ENCODE measurements around the gene SHLD1.
"Not testable (repeated sequence)": the region's sequence is repeated elsewhere in the genome, so short reads cannot be mapped to it uniquely, and the experiment has no call there.

Gene SHLD1

DNA sequence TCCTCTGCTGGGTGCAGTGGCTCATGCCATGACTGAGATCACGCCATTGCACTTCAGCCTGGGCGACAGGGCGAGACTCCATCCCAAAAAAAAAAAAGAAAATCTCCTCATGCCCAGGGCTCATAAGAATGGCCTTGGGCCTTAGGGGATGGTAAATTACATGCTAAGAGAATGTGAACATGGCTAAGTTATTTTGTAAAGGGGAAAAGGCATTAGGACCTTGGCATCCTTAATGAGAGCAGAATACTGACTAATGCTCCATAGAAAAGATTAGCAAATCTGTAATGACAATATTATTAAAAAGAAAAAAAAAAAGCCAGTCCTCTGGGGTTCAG lies 12.6 kb upstream of the SHLD1 start:
- no peak for DNase-seq

DNA sequence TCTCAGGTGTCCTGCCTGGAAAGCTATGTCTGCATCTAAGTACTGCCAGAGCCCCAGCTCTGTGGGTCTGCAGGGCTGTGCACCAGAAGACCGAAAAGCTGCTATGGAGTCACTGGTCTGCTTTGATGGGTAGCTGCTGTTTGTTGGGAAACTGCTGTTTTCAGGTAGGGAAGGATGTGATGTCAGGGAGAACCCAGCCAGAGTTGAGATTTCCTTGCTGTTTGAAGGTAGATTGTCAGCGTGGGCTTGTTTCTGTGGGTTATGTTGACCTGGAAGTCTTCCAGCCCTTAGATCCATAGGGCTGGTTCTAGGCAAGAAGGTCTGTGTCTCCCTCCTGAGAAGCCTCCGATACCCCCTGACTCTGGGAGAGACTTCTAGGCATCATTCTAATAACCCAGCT lies 12.2 kb upstream of the SHLD1 start:
- DNase-seq = no peak

DNA sequence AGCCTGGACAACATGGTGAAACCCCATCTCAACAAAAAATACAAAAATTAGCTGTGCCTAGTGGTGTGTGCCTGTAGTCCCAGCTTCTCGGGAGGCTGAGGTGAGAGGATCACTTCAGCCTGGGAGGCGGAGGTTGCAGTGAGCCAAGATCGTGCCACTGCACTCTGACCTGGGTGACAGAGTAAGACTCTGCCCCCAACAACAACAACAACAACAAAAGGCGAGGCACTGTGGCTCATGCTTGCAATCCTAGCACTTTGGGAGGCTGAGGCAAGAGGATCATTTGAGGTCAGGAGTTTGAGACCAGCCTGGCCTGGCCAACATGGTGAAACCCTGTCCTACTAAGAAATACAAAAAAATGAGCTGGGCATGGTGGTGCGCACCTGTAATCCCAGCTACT lies 9.6 kb upstream of the SHLD1 start:
- not testable (repeated sequence) for DNase-seq

DNA sequence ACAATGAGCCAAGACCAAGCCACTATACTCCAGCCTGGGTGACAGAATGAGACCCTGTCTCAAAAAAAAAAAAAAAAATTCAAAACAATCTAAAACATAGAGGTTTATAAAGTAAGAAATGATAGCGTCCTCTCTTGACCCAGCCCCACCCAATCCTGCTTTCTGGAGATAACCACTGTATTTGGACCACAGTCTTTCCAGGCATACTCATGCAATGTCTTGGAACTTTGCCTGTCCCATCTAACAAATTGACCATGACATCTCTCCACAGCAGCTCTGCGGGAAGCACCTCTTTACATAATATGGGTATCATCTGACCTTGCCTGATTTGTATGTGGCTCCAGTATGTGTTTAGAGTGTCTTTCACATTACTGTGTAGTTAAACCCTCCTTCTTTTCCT lies 9.1 kb upstream of the SHLD1 start:
- peak; percentile 60 for DNase-seq

DNA sequence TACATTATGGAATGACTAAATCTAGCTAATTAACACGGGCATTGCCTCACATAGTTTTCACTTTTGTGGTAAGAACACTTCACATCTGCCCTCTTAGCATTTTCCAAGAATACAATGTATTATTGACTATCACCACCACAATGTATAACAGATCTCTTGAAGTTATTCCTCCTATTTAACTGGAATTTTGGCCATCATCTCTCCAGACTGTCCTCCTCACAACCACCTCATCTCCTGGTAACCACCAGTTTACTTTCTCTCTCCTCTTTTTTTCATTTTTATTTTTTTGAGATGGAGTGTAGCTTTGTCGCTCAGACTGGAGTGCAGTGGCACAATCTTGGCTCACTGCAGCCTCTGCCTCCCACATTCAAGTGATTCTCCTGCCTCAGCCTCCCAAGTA lies 8.2 kb upstream of the SHLD1 start:
- DNase-seq = no peak

DNA sequence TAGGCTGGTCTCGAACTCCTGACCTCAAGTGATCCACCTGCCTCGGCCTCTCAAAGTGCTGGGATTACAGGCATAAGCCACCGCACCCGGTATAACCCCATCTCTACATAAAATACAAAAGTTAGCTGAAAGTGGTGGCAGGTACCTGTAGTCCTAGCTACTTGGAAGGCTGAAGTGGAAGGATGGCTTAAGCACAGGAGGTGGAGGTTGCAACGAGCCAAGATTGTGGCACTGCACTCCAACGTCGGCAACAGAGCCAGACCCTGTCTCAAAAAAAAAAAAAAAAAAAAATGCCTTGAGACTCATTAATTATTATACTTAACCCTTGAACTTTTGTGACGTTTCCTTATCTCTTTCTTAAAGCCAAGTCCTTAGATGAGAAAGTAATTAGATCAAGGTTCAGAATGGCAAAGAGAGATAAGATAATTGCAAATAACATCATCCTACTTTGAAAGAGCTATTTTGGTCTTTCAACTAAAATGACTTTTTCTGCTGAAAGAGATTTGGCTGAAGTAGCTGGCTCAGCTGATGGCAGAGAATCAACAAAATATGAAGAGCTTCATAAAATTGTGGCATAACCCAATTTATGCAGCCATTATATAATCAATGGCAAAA lies 4.7 kb upstream of the SHLD1 start:
- DNase-seq = no peak

DNA sequence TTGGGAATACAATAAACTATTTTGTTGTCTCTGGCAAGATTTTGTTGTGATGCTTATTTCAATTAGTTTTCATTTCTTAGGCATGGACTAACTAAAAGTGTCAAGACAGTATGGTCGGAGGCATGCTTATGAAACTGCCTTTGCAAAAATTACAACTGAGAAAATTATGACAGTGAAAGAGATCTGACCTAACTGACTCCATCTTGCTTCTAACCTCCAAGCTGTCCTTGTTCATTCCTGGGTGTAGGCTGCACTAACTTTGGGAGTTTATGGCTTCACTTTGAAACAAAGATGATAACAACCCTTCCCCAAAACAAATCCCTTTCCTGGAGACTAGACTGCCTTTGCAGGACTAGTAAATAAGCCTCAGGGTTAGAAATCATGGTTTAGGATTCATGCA lies 4.1 kb upstream of the SHLD1 start:
- DNase-seq = no peak

DNA sequence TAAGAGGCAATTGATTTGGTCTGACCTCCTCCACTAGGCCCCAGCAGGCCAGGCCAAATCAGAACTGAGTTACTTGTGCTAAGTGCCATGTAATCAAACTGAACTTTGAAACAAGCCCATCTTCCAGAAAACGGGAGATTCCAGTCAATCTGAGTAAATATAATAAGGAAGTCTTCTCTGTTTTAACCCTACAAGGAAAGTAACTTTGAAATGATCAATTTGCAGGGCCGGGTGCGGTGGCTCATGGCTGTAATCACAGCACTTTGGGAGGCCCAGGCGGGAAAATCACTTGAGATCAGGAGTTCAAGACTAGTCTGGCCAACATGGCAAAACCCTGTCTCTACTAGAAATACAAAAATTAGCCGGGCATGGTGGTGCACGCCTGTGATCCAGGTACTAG lies 2.0 kb upstream of the SHLD1 start:
- DNase-seq = no peak

DNA sequence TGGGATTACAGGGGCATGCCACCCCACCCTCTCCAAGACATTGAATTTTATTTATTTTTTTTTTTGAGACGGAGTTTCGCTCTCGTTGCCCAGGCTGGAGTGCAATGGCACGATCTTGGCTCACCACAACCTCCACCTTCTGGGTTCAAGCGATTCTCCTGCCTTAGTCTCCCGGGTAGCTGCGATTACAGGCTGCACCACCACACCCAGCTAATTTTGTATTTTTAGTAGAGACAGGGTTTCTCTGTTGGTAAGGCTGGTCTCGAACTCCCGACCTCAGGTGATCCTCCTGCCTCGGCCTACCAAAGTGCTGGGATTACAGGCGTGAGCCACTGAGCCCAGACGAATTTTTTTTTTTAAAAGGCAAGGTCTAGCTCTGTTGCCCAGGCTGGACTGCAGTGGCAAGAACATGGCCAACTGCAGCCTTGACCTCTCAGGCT lies 669 bp upstream of the SHLD1 start:
- not testable (repeated sequence) for DNase-seq

DNA sequence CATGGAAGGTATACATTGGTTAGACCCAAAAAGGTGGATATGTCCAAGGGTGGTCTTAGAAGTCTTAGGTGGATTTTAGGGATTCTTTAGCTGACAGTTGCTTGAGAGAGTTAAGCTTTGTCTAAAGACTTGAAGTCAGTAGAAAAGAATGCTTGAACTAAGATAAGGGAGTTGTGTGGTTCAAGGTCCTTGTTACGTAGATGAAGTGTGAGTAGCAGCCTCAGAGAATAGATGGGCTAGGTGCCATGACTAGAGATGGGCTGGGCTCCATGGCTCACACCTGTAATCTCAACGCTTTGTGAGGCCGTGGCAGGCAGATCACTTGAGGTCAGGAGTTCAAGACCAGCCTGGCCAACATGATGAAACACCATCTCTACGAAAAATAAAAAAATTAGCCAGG lies 1.7 kb downstream of the SHLD1 start:
- DNase-seq = no peak

DNA sequence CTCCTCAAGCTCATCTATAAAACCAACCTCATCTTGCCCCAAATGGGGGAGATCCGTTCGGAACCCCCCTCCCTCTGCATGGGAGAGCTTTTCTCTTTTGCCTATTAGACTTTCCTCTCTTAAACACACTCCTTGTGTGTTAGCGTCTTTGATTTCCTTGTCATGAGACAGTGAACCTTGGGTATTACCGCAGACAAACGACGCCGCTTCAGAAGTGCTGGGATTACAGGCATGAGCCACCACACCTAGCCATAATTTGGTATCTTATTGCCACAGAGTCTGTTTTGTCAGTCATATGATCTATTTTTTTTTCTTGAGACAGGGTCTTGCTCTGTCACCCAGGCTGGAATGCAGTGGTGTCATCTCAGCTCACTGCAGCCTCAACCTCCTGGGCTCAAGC lies 3.6 kb downstream of the SHLD1 start:
- DNase-seq = no peak

DNA sequence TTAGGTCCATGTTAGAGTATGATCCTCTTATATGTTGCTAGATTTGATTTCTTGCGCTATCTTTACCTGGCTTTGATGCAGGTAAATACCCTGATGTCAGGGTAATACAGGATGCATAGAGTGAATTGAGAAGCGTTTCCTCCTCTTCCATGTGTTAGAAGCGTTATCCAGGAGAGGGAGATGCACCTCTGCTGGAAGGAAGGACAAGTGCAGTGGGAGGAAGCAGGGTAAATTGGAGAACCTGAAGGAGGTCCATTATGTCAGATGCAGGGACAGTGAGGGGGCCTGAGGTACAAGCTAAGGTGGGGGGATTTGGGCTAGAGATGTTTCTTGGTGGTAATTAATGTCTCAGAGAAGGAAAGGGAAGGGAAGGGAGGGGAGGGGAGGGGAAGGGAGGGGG lies 7.7 kb downstream of the SHLD1 start:
- DNase-seq = peak; percentile 19

DNA sequence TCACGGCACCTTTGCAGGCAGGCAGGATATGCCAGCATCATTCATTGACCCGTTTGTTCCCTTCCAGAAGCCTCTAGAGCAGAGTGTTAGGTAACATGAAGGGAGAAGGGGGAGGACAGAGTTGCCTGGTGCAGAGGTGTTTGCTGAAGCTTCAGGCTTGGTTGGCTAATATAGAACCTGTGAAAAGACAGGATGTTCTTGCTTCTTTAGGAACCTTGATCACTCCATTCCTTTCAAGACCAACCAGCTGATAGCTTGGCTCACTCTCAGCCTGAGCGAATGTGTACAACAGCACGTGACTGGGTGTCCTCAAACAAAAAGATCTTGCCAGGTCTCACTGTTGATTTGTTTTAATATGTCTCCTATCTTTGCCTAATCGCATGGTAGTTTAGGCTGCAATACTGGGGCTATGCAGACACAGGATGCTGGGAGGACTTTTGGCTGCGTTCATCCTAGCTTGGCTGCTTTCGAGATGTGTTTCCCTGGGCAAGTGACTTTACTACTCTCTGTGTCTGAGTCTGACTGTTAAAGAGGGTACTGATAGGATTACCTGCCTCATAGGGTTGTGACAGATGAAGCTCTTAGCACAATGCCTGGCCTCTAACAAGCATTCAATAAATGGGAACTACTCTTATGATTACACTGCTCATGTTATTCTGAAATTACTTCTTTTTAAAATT lies 16.0 kb downstream of the SHLD1 start:
- peak; percentile 15 for DNase-seq

DNA sequence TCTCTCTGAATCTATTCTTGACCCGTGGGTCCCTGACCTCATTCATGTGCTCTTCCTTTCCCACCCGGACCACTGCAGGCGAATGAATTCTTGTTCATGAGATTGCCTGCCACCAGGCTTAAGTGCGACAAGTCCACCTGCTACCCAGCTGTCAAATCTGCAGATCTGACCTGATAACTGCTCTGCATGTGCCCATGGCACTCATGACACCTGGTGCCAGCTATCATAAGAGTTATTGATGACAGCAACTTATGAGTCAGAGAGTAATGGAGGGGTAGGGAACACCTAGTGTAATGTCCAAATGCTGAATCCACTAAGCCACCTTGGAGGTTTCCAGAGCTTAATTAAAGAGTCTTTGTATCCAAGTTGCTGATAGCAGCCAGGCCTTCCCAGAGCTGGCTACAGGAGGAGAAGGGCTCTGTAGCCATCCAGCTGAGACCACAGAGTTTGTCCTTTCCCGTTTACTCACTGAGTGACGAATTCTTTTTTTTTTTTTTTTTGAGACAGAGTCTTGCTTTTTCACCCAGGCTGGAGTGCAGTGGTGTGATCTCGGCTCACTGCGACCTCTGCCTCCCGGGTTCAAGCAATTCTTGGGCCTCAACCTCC lies 17.4 kb downstream of the SHLD1 start:
- DNase-seq = peak; percentile 58

DNA sequence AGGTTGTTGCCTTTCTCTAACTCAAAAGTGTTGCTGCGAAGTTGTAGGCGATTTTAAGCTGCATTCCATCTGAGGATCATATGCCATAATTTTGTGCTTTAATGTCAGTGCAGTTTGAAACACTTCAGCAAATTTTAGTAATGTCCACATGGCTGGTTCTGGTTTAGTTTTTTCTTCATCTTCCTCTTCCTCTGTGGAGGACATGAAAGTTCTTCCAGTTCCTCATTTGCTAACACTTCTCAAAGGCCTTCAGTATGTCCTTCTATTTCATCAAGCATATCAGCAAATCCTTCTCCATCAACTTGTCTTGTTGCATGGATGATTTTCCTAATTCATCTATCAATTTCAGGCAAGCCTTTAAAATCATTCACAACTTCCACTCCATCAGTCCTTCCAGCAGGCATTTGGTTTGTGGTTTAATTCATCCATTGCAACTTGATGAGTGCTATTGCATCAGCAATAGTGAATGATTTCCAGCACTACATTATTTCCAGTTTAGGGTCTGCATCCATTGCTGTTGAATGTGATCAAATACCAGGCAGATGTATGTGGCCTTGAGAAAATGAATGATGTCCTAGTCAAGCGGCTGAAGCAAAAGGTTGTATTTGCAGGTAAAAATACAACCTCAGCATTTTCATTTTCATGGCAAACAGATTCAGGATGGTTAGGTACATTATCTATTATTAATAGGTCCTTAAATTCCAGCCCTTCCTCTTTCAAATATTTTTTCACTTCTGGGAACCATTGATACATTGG lies 20.2 kb downstream of the SHLD1 start:
- peak; percentile 7 for DNase-seq

DNA sequence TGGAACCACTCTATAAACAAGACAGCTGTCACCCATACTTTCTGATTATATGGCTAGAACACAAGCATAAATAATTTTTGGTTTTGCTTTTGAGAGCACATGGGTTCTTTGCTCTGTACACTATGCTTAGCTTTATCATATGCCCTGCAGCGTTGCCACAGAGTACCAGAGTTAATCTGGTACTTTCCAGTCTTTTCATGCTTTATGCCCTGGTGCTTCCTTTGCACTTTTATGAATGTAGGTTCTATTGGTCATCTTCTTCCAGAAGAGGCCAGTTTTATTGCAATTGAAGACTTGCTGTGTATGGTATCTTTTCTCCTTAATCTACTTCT lies 20.8 kb downstream of the SHLD1 start:
- DNase-seq = no peak

DNA sequence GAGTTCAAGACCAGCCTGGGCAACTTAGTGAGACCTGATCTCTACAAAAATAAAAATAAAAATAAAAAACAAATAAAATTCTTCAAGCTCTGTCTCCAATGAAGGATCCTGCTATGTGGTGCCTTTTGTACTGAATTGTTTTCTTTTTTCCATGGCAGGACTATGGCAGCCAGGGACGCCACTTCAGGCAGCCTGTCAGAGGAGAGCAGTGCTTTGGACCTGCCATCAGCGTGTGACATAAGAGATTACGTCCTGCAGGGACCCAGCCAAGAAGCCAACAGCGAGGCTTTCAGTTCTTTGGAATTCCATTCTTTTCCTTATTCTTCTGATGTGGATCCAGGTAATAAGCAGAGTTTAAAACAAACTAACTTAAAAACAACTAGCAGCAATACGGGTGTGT lies 22.5 kb downstream of the SHLD1 start:
- DNase-seq = no peak

DNA sequence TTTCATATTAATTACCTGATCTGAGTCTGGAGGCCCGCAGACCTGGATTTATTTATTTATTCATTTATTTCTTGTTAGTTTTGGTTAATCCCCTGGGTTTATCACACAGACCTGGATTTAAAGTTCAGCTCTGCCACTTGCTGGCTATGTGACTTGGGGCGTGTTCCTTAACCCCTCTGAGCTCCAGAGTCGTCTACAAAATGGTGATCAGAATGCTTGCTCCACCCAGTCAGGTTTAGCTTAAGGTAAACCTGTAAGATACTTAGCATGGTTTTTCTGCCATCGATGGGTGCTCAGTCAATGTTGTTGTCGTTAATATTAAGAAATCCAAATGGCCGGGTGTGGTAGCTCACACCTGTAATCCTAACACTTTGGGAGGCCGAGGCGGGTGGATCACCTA lies 23.4 kb downstream of the SHLD1 start:
- no peak for DNase-seq

DNA sequence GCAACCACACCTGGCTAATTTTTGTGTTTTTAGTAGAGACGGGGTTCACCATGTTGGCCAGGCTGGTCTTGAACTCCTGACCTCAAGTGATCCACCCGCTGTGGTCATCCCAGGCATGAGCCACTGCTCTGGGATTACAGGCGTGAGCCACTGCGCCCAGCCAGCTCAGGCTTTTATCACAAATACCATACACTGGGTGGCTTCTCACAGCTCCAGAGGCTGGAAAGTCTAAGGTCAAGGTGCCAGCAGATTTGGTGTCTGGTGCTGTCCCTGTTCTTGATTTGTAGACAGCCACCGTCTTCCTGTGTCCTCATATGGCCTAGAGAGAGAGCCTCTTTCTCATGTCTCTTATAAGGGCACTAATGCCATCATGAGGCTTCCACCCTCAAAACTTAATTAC lies 25.9 kb downstream of the SHLD1 start:
- no peak for DNase-seq

DNA sequence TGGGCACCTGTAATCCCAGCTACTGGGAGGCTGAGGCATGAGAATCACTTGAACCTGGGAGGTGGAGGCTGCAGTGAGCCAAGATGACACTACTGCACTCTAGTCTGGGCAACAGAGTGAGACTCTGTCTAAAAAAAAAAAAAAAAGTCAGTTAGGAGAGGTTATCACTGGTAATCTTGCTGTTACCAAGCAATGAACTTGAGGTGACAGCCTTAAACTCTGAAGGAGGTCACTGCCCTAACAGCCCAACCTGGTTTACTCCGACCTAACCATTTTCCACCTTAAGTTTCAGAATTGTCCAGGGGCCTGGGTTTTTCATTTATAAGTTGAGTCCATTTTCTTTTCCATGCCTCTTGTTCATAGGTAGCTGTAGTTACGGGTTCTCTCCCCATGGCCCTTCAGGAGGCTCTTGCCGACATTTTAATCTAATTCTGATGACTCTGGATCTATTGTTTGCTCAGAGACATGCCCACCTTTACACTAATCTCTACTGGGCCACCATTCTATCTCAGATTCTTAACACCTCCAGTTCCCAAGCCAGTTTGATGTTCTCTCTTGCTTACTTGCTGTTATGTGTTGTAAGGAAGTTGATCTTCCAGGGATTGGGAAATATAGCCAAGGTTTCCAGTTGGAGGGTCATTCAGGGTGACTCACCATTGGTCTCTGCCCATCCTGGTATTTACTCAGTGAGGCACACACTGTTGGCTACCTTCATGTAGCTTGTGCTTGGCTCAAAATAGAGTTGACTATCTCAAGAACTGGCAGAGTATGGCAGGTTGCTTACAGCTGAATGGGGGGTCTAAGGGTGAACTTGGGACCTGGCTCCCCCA lies 29.1 kb downstream of the SHLD1 start:
- DNase-seq = no peak

DNA sequence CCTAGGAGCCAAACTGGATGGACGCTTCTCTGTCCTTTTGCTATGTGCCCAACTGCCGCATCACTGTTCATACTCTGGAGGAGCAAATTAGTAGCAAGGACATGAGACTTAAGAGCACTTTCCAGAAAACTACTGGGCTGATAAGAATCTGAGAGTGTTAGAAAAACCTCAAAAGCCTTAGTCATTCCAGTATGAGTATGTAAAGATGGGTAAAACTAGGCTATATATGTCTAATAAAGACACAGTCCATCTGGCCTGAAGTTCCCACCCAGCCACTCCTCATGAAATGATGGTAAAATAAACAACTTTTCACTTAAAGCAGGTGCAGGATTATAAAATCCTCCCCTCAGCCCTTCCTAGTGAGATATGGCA lies 30.6 kb downstream of the SHLD1 start:
- DNase-seq = no peak

DNA sequence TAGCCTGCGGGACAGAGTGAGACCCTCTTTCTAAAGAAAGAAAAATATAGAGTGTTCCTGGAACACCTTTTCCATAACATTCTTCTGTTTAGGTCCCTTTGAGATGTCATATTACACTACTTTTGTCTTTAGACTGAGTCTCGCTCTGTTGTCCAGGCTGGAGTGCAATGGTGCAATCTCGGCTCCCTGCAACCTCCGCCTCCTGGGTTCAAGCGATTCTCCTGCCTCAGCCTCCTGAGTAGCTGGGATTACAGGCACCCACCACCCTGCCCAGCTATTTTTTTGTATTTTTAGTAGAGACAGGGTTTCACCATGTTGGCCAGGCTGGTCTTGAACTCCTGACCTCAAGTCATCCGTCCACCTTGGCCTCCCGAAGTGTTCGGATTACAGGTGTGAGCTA lies 31.2 kb downstream of the SHLD1 start:
- not testable (repeated sequence) for DNase-seq

Data from NCI-H69 (cell line).